K562 (cell line): ENCODE measurements around the gene LANCL1. TPM values are rescaled to one million over a fixed set of nuclear protein-coding genes. Genes with fewer than 3 reads are reported as not detected.

Source experiments
- ATAC-seq: fragments of 200-7000 bp; cut with Tn5 transposase; 3 replicates; pipeline ENCODE4 v1.9.1; 2020; ENCODE audit warnings: moderate library complexity
- BruUV-seq: library from RNA; stranded (reverse); fragments of 400-500 nt; replicated peaks from 2 replicates; lab custom pipeline; 2021; lab: Mats Ljungman, UMichigan
- CTCF ChIA-PET: fragments of 300-600 bp; formaldehyde crosslinking; extraction: SDS; loops from one replicate; lab custom pipeline; 2021; ENCODE audit warnings: low intra/inter-chr PET ratio; lab: Yijun Ruan, JAX
- POLR2A ChIA-PET: fragments of 300-600, 350-650 bp; sonication (Branson Sonifier 250); formaldehyde crosslinking; extraction: SDS; loops from one replicate; lab custom pipeline; 2021; ENCODE audit warnings: antibody characterized with exemption, inconsistent platforms; lab: Yijun Ruan, JAX
- DNase-seq, 4 experiments: peaks; one replicate each; pipeline versions ENCODE4 v3.0.0 to v3.0.0-alpha.2; 2011 to 2018; ENCODE audit warnings: low spot score in 3 of 4, mixed read lengths in 3 of 4; ENCODE audit errors: extremely low read depth in 1 of 4
- FAIRE-seq: peaks from 2 replicates; lab custom pipeline; 2011; peaks lifted over from hg19 to GRCh38; lab: Jason Lieb, UNC
- H2AFZ ChIP-seq: 2 replicates; pipeline ENCODE4 v1.6.0; 2011; ENCODE audit warnings: low read depth, low read length, control low read depth, inconsistent platforms
- H3K27ac ChIP-seq: fragments of 200-600 bp; 3 replicates; pipeline ENCODE4 v1.8.0; 2011; ENCODE audit warnings: low read depth, mild to moderate bottlenecking, control low read depth, inconsistent platforms, low read length, moderate library complexity, mixed read lengths; ENCODE audit errors: extremely low read depth
- H3K27me3 ChIP-seq, 2 experiments: fragments of 300-600 bp in 1 of 2; 2 replicates in 1 of 2; 3 replicates in 1 of 2; pipeline versions ENCODE4 v1.6.0 to v1.8.0; 2011; ENCODE audit warnings: inconsistent platforms in 2 of 2, low read length in 2 of 2, mild to moderate bottlenecking in 1 of 2, mixed read lengths in 1 of 2, moderate library complexity in 1 of 2; ENCODE audit not compliant: control insufficient read depth in 2 of 2, insufficient read depth in 2 of 2
- H3K36me3 ChIP-seq: fragments of 300-600 bp; 3 replicates; pipeline ENCODE4 v1.8.0; 2011; ENCODE audit warnings: mild to moderate bottlenecking, low read length, inconsistent platforms; ENCODE audit not compliant: control insufficient read depth, insufficient read depth
- H3K4me1 ChIP-seq, 2 experiments: fragments of 200-600 bp in 1 of 2; replicated peaks in 1 of 2; 2 replicates in 1 of 2; 3 replicates in 1 of 2; pipeline versions ENCODE4 v1.5.1 to v1.8.0; 2011; ENCODE audit warnings: inconsistent platforms in 2 of 2, low read length in 2 of 2, mild to moderate bottlenecking in 1 of 2, mixed read lengths in 1 of 2, moderate library complexity in 1 of 2; ENCODE audit not compliant: control insufficient read depth in 2 of 2, insufficient read depth in 2 of 2
- H3K4me2 ChIP-seq: 2 replicates; pipeline ENCODE4 v1.6.1; 2011; ENCODE audit warnings: low read length, control low read depth, inconsistent platforms, mixed read lengths; ENCODE audit not compliant: insufficient read depth
- H3K4me3 ChIP-seq: fragments of 200-600 bp; sonication (generic), shearing (Covaris generic); 2 replicates; pipeline ENCODE4 v1.5.1; 2016; ENCODE audit warnings: control low read depth, inconsistent platforms
- H3K79me2 ChIP-seq: fragments of 200-600 bp; 3 replicates; pipeline ENCODE4 v1.8.0; 2011; ENCODE audit warnings: low read length, inconsistent platforms; ENCODE audit not compliant: control insufficient read depth, insufficient read depth
- H3K9ac ChIP-seq, 2 experiments: 2 replicates each; pipeline versions ENCODE4 v1.6.0 to v1.6.1; 2011; ENCODE audit warnings: low read depth in 2 of 2, low read length in 2 of 2, control low read depth in 1 of 2, inconsistent platforms in 1 of 2, mild to moderate bottlenecking in 1 of 2, mixed read lengths in 1 of 2; ENCODE audit not compliant: insufficient read depth in 1 of 2
- H3K9me1 ChIP-seq: one replicate; pipeline ENCODE4 v1.6.0; 2011; ENCODE audit warnings: inconsistent platforms, mild to moderate bottlenecking, low read length, moderate library complexity; ENCODE audit not compliant: control insufficient read depth, insufficient read depth
- H3K9me3 ChIP-seq: replicated peaks from 2 replicates; pipeline ENCODE4 v1.5.1; 2011; ENCODE audit warnings: low read depth, low read length, inconsistent platforms; ENCODE audit not compliant: control insufficient read depth, insufficient read depth
- H4K20me1 ChIP-seq: replicated peaks from 2 replicates; pipeline ENCODE4 v1.6.1; 2011; ENCODE audit warnings: low read length, inconsistent platforms, mixed read lengths; ENCODE audit not compliant: control insufficient read depth, insufficient read depth
- HDAC2 ChIP-seq: fragments of 450-650 bp; IDR thresholded peaks from 2 replicates; pipeline ENCODE4 v1.6.1; 2016; ENCODE audit warnings: mild to moderate bottlenecking
- MYC ChIP-seq, 2 experiments: fragments of 250-450 bp in 1 of 2; sonication (Bioruptor Pico) in 1 of 2; IDR thresholded peaks; 2 replicates each; pipeline versions ENCODE4 v1.5.1 to v1.6.1; 2012 to 2021; ENCODE audit warnings: low read depth in 2 of 2, borderline replicate concordance in 1 of 2, improper control_type of control experiment in 1 of 2, low read length in 1 of 2, mild to moderate bottlenecking in 1 of 2, moderate library complexity in 1 of 2
- SMARCE1 ChIP-seq: fragments of 450-650 bp; IDR thresholded peaks from 2 replicates; pipeline ENCODE4 v1.7.1; 2016; ENCODE audit warnings: mild to moderate bottlenecking
- ZNF785 ChIP-seq: fragments of 250-450 bp; sonication (Bioruptor Pico); IDR thresholded peaks from 2 replicates; pipeline ENCODE4 v1.4.0; 2020; ENCODE audit warnings: mild to moderate bottlenecking
- WGBS: fragments of 100-300 bp; shearing (Covaris generic); methylation state at CpG from one replicate; pipeline ENCODE4 v1.1.6; 2016; ENCODE audit warnings: low coverage, mixed read lengths; ENCODE audit not compliant: insufficient coverage; ENCODE audit errors: missing lambda C conversion rate; 5-methylcytosine and 5-hydroxymethylcytosine counted together
- in situ Hi-C: fragments of 300-500 bp; cut with MboI; formaldehyde crosslinking; loops from 4 replicates; pipeline ENCODE4 v1.15.0; 2018; ENCODE audit warnings: inconsistent platforms, mixed read lengths
- intact Hi-C: fragments of 100-400 bp; cut with micrococcal nuclease; formaldehyde crosslinking; loops from 2 replicates; pipeline ENCODE4 v1.14.2; 2022
- polyA plus RNA-seq, 8 experiments: library from polyadenylated mRNA; depleted of rRNA in 4 of 8; stranded (reverse) in 5 of 8; unstranded in 3 of 8; fragments of >200 nt; fragmentation: Nextera tagmentation in 2 of 8; fragmentation: Illumina TruSeq in 1 of 8; extraction: Ambion mirVana in 2 of 8; extraction: Trizol in 1 of 8; gene quantifications; 2 replicates each; pipeline versions ENCODE4 v1.2.1 to v1.2.3, GENCODE V29; 2011 to 2014; ENCODE audit warnings: inconsistent platforms in 1 of 8, missing spikeins in 1 of 8
- total RNA-seq, 7 experiments: library from RNA; depleted of rRNA in 6 of 7; stranded (reverse); fragments of >200 nt in 6 of 7; fragmentation: Illumina TruSeq in 2 of 7; extraction: Trizol in 2 of 7; gene quantifications; 2 replicates each; pipeline versions ENCODE4 v1.2.1 to v1.2.3, GENCODE V29; 2011 to 2021; ENCODE audit warnings: low replicate concordance in 1 of 7
- TF ChIP-seq, protein P1 (sequence below): sonication (generic); formaldehyde crosslinking; IDR thresholded peaks from 2 replicates; pipeline ENCODE4 v1.8.0; 2022; ENCODE audit warnings: mild to moderate bottlenecking, missing genetic modification reagents
- TF ChIP-seq, protein P2 (sequence below): fragments of 450-650 bp; formaldehyde crosslinking; IDR thresholded peaks from 2 replicates; pipeline ENCODE4 v1.4.0; 2022; ENCODE audit warnings: mild to moderate bottlenecking, moderate library complexity
- TF ChIP-seq, protein P3 (sequence below), 3 experiments: IDR thresholded peaks in 2 of 3; conservative IDR thresholded peaks in 1 of 3; 2 replicates each; pipeline ENCODE4 v1.5.1; 2011 to 2012; ENCODE audit warnings: low read length in 3 of 3, mild to moderate bottlenecking in 3 of 3, control low read depth in 2 of 3, improper control_type of control experiment in 1 of 3, inconsistent platforms in 1 of 3, low read depth in 1 of 3, mixed read lengths in 1 of 3, moderate library complexity in 1 of 3; ENCODE audit not compliant: insufficient read depth in 2 of 3

LANCL1 gene
- total and polyA plus RNA-seq, 9 of the 15 experiments (the other 6 are each of a cell fraction or from before 2014, with no cell fraction given) = 15.3 to 56.3 (median 30.1) TPM

DNA sequence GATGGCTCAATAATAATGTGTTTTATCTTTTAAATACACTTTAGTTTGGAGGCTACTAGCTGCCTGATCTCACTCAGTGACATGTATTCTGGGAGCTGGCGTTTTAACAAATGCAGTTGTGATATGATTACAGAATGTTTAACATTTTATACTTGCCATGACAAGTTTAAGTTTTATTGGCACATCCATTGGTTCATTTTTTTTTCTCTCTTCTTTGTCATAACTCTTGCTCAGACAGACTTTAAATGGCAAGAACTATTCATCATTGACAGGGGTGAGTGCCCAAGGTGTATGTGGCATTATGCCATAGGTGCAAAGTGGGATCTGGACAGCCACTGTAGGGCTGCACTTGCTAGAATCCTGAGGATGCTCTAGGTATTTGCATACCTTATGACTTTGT, 89.5 kb downstream of the LANCL1 start:
- ATAC-seq = no peak
- intact Hi-C loops = no loop called here

More for the DNA sequence above, 89.5 kb downstream of the LANCL1 start:
- H3K27me3 ChIP-seq = no peaks in the 10 kb centered on the region
- no peaks in the 10 kb centered on the region for H3K4me1 ChIP-seq
- no peaks in the 10 kb centered on the region for H3K9me1 ChIP-seq
- no peak overlapping the region for H3K27ac ChIP-seq
- no peak overlapping the region for H3K4me2 ChIP-seq
- H3K79me2 ChIP-seq = no peaks in the 10 kb centered on the region
- in situ Hi-C loops = no loop called here
- H3K9me3 ChIP-seq = no peaks in the 10 kb centered on the region
- H4K20me1 ChIP-seq = no peaks in the 10 kb centered on the region
- H3K9ac ChIP-seq = no peak overlapping the region
- ChIA-PET POLR2A (no interaction called here), CTCF (no interaction called here)
- WGBS = 0% methylated on average over 1 of the region's 1 CpG
- no peak for DNase-seq
- no TSS peak for BruUV-seq
- no peak overlapping the region for H2AFZ ChIP-seq
- FAIRE-seq = no peak
- H3K4me3 ChIP-seq = no peak overlapping the region
- TF ChIP-seq MYC (IDR thresholded peaks at IDR 0.05; ENCODE audit: low read depth, low read length) (no peak), MYC (CRISPR knock-in tag; IDR thresholded peaks at IDR 0.05; ENCODE audit: borderline replicate concordance, low read depth) (no peak), HDAC2 (no peak), SMARCE1 (no peak), ZNF785 (no peak)
- TF ChIP-seq, protein P1, sequence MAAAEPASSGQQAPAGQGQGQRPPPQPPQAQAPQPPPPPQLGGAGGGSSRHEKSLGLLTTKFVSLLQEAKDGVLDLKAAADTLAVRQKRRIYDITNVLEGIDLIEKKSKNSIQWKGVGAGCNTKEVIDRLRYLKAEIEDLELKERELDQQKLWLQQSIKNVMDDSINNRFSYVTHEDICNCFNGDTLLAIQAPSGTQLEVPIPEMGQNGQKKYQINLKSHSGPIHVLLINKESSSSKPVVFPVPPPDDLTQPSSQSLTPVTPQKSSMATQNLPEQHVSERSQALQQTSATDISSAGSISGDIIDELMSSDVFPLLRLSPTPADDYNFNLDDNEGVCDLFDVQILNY (CRISPR knock-in tag) = no peak
- TF ChIP-seq, protein P2, sequence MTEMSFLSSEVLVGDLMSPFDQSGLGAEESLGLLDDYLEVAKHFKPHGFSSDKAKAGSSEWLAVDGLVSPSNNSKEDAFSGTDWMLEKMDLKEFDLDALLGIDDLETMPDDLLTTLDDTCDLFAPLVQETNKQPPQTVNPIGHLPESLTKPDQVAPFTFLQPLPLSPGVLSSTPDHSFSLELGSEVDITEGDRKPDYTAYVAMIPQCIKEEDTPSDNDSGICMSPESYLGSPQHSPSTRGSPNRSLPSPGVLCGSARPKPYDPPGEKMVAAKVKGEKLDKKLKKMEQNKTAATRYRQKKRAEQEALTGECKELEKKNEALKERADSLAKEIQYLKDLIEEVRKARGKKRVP (CRISPR knock-in tag) = no peak
- TF ChIP-seq, protein P3, sequence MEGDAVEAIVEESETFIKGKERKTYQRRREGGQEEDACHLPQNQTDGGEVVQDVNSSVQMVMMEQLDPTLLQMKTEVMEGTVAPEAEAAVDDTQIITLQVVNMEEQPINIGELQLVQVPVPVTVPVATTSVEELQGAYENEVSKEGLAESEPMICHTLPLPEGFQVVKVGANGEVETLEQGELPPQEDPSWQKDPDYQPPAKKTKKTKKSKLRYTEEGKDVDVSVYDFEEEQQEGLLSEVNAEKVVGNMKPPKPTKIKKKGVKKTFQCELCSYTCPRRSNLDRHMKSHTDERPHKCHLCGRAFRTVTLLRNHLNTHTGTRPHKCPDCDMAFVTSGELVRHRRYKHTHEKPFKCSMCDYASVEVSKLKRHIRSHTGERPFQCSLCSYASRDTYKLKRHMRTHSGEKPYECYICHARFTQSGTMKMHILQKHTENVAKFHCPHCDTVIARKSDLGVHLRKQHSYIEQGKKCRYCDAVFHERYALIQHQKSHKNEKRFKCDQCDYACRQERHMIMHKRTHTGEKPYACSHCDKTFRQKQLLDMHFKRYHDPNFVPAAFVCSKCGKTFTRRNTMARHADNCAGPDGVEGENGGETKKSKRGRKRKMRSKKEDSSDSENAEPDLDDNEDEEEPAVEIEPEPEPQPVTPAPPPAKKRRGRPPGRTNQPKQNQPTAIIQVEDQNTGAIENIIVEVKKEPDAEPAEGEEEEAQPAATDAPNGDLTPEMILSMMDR (IDR thresholded peaks at IDR 0.05 in 2 of 3, conservative IDR thresholded peaks at IDR 0.05 in 1 of 3; ENCODE audit: insufficient read depth in 2 of 3, low read depth in 1 of 3, low read length in 3 of 3) = no peak
- H3K36me3 ChIP-seq = no peaks in the 10 kb centered on the region

Other genes starting within 250 kb of the LANCL1 start
- gene MYL1, start 161.6 kb downstream of the LANCL1 start, total RNA-seq (2014; rRNA removed) = not detected in 2 replicates
- gene MYL1, start 161.6 kb downstream of the LANCL1 start, total RNA-seq (2014; rRNA removed; fragmentation: Illumina TruSeq; extraction: Trizol) = not detected in 2 replicates
- not detected in 2 replicates for gene MYL1, start 161.6 kb downstream of the LANCL1 start, total RNA-seq (2015; rRNA removed; fragmentation: Illumina TruSeq; extraction: Trizol)
- not detected in 2 replicates for gene MYL1, start 161.6 kb downstream of the LANCL1 start, total RNA-seq (2021)
- not detected in 2 replicates for gene MYL1, start 161.6 kb downstream of the LANCL1 start, polyA plus RNA-seq (2011; rRNA removed)
- not detected in 2 replicates for gene MYL1, start 161.6 kb downstream of the LANCL1 start, polyA plus RNA-seq (2014; fragmentation: Illumina TruSeq; extraction: Trizol)
- not detected for gene MYL1, start 161.6 kb downstream of the LANCL1 start, polyA plus RNA-seq (2014; fragmentation: Nextera tagmentation; extraction: Ambion mirVana)
- not detected in 2 replicates for gene MYL1, start 161.6 kb downstream of the LANCL1 start, polyA plus RNA-seq (2014; rRNA removed)
- 4.3 and 5.7 TPM in 2 replicates for gene CPS1, start 79.8 kb upstream of the LANCL1 start, total RNA-seq (2014; rRNA removed)
- gene CPS1, start 79.8 kb upstream of the LANCL1 start, total RNA-seq (2014; rRNA removed; fragmentation: Illumina TruSeq; extraction: Trizol) = 9.6 and 10.7 TPM in 2 replicates
- gene CPS1, start 79.8 kb upstream of the LANCL1 start, total RNA-seq (2015; rRNA removed; fragmentation: Illumina TruSeq; extraction: Trizol) = 8.7 and 9.2 TPM in 2 replicates
- 5.0 and 6.0 TPM in 2 replicates for gene CPS1, start 79.8 kb upstream of the LANCL1 start, total RNA-seq (2021)
- gene CPS1, start 79.8 kb upstream of the LANCL1 start, polyA plus RNA-seq (2011; rRNA removed) = 11.6 and 13.5 TPM in 2 replicates
- 8.7 and 9.3 TPM in 2 replicates for gene CPS1, start 79.8 kb upstream of the LANCL1 start, polyA plus RNA-seq (2014; fragmentation: Illumina TruSeq; extraction: Trizol)
- 1 to 10 TPM; 2.4 to 3.6 TPM for gene CPS1, start 79.8 kb upstream of the LANCL1 start, polyA plus RNA-seq (2014; fragmentation: Nextera tagmentation; extraction: Ambion mirVana)
- 5.1 and 6.0 TPM in 2 replicates for gene CPS1, start 79.8 kb upstream of the LANCL1 start, polyA plus RNA-seq (2014; rRNA removed)